HFFc6 (cell line): ENCODE results near the gene DISC1. TPM values are rescaled to one million over a fixed set of nuclear protein-coding genes. Genes with fewer than 3 reads are reported as not detected.

Experiments used
- DNase-seq: peaks from one replicate; pipeline ENCODE4 v3.0.0-alpha.2; 2018
- H3K27ac Mint-ChIP-seq: 2 replicates; pipeline ENCODE4 v1.8.0; 2020; ENCODE audit warnings: mild to moderate bottlenecking, mixed read lengths
- H3K27me3 Mint-ChIP-seq: 2 replicates; pipeline ENCODE4 v1.8.0; 2021; ENCODE audit warnings: mild to moderate bottlenecking, moderate library complexity, mixed read lengths; ENCODE audit not compliant: insufficient read depth
- H3K36me3 Mint-ChIP-seq: 2 replicates; pipeline ENCODE4 v1.8.0; 2021; ENCODE audit warnings: low read depth, mixed read lengths
- H3K4me1 Mint-ChIP-seq: 2 replicates; pipeline ENCODE4 v1.8.0; 2020; ENCODE audit warnings: low read depth, mixed read lengths
- H3K4me3 Mint-ChIP-seq: 2 replicates; pipeline ENCODE4 v1.8.0; 2020; ENCODE audit warnings: mild to moderate bottlenecking, moderate library complexity, mixed read lengths
- H3K9me3 Mint-ChIP-seq: 2 replicates; pipeline ENCODE4 v1.8.0; 2020; ENCODE audit warnings: mild to moderate bottlenecking, mixed read lengths
- CTCF ChIP-seq: fragments of 200-600 bp; sonication (generic); IDR thresholded peaks from 2 replicates; pipeline ENCODE4 v1.5.0; 2021; ENCODE audit warnings: antibody characterized with exemption, mild to moderate bottlenecking
- total RNA-seq, 6 experiments: library from RNA; stranded (reverse); fragmentation: NEBNext Ultra II Directional; extraction: Animal tissue kit (Norgen Biotek cat#: 25700); gene quantifications; 2 replicates in 1 of 6; 3 replicates in 5 of 6; pipeline ENCODE4 v1.2.3, GENCODE V29; 2021

DISC1 gene
- total RNA-seq, 6 experiments from 2014 or later, result 1.3 to 4.3 (median 1.9) TPM

- Mint-ChIP-seq H3K36me3 (no peaks in the 10 kb centered on the region), H3K27me3 (no peaks in the 10 kb centered on the region; the same call in 1 of the 2 replicates), H3K9me3 (peaks cover 10% of the 10 kb centered on the region), H3K27ac (no peak overlapping the region), H3K4me3 (no peak overlapping the region), H3K4me1 (no peaks in the 10 kb centered on the region)
- no peak for TF ChIP-seq CTCF
- DNase-seq, result no peak
Measured at GRCh38 chr1:231981675-231982074, 355.1 kb downstream of the DISC1 start.

- Mint-ChIP-seq H3K27ac (no peak overlapping the region), H3K9me3 (peaks cover 6% of the 10 kb centered on the region), H3K27me3 (no peaks in the 10 kb centered on the region; the same call in 1 of the 2 replicates), H3K36me3 (no peaks in the 10 kb centered on the region), H3K4me3 (no peak overlapping the region), H3K4me1 (no peaks in the 10 kb centered on the region)
- no peak for TF ChIP-seq CTCF
- DNase-seq, result no peak
Measured at GRCh38 chr1:231982871-231983587, 356.4 kb downstream of the DISC1 start.

DNA sequence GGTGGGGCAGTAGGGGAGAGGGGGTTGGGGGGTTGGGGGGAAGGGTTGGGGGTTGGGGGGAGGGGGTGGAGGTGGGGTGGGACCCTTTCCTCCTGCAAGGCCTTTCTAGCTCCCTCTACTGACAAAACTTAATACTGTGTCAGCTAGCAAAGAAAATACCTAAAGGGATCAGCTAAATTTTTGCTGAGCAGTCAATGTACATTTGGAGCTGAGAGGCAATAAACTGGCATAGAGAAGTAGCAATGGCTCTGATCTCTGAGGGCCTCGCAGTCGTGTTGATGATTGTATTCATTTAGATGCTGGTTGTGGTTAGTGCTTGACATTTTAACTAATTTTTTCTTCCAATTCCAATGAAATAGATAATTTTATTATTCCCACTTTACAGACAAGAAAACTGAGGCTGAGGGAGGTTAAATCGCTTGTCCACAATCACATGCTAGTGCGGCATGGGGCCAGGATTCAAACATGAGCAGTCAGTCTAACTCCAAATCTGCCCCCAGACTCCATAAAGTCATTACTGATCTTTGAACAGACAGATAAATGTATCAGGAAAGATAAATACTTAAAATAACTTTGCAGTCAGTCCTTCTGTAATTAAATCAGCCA is 357.1 kb downstream of the DISC1 start:
- TF ChIP-seq CTCF, result no peak
- H3K4me1 Mint-ChIP-seq, result no peaks in the 10 kb centered on the region
- no peaks in the 10 kb centered on the region; the same call in 1 of the 2 replicates for H3K27me3 Mint-ChIP-seq
- DNase-seq, result no peak
- H3K9me3 Mint-ChIP-seq, result peaks cover 4% of the 10 kb centered on the region
- H3K27ac Mint-ChIP-seq, result no peak overlapping the region
- no peak overlapping the region for H3K4me3 Mint-ChIP-seq
- H3K36me3 Mint-ChIP-seq, result no peaks in the 10 kb centered on the region

DNA sequence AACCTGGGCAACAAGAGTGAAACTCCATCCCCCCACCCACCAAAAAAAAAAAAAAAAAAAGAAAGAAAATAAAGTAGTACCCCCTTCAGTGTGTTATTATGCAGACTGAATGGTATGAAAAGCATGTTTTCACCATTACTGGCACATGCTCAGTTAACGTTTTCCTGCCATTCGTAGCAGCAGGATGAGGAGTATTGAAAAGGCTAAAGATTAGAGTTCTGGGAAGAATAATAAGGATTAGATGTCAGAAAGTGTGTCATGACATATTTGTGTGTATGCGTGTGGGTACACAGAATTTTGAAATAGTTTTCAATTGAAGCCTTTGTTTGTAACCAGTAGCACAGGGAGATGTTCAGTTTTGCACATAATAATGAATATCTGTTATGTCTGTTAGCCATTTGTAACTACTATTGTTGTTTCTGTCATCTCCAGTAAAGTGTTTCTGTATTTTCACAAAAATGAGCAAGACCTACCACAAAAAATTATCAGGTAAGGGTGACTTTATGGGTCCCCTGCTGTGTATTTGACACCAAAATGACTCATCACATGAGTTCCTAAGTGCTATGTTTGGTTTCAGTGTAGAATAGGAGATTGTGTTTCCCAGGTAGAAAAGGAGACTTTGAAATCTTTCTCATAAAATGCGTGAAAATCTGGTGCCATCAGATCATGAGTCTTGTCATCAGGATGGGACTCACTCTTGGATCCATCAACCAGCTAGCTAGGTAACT is 358.9 kb downstream of the DISC1 start:
- Mint-ChIP-seq H3K4me1 (no peaks in the 10 kb centered on the region), H3K27me3 (no peaks in the 10 kb centered on the region; the same call in 1 of the 2 replicates), H3K27ac (no peak overlapping the region), H3K36me3 (peaks cover 1% of the 10 kb centered on the region; the same call in 1 of the 2 replicates), H3K9me3 (peaks cover 4% of the 10 kb centered on the region), H3K4me3 (no peak overlapping the region)
- TF ChIP-seq CTCF, result no peak
- no peak for DNase-seq

DNA sequence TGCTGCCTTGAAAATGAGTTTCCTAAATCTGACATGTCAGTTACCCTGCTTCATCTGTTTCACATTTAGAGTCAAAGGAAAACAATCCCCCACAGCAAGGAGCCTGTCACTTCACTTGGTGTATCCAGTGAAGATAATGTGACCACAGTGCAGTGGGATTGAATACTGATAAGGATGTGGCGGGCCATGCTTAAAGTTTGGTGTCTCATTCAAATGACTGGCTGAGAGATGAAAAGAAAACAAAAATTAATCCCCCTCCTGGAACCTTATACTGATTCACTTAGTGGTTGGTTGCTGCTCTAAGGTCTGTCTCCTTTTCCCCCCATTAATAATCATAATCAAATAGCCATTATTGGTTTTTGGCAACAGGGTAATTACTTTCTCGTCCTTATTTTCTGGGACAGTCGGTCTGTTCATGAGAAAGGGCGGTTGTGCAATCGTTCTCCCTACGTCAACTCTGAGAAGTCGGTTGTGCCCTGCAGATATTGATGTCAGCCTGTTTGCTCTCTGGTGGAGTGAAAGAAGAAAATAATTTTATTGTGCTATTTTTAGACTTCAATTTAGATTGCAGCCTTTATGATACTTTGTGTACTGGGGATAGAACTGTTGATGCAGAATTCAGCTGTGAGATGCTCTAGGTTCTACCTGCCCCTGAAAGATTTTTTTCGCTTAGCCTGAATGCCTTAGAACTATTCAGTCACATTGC is 360.2 kb downstream of the DISC1 start:
- H3K36me3 Mint-ChIP-seq, result peaks cover 6% of the 10 kb centered on the region; the same call in 1 of the 2 replicates
- no peaks in the 10 kb centered on the region for H3K4me1 Mint-ChIP-seq
- no peak overlapping the region for H3K4me3 Mint-ChIP-seq
- no peak for DNase-seq
- peaks cover 4% of the 10 kb centered on the region for H3K9me3 Mint-ChIP-seq
- no peak for TF ChIP-seq CTCF
- H3K27me3 Mint-ChIP-seq, result no peaks in the 10 kb centered on the region; the same call in 1 of the 2 replicates
- no peak overlapping the region for H3K27ac Mint-ChIP-seq
